NCI-H82 treated with DMSO at 0.1 percent for 48 hours (cell line): ENCODE results near the gene MACC1.
"Not testable (repeated sequence)": the region's sequence is repeated elsewhere in the genome, so short reads cannot be mapped to it uniquely, and the experiment has no call there.

Experiments used
- DNase-seq: peaks from one replicate; lab custom pipeline; 2025; ENCODE audit not compliant: unreplicated experiment; lab: John Stamatoyannopoulos, UW

Gene MACC1

DNA sequence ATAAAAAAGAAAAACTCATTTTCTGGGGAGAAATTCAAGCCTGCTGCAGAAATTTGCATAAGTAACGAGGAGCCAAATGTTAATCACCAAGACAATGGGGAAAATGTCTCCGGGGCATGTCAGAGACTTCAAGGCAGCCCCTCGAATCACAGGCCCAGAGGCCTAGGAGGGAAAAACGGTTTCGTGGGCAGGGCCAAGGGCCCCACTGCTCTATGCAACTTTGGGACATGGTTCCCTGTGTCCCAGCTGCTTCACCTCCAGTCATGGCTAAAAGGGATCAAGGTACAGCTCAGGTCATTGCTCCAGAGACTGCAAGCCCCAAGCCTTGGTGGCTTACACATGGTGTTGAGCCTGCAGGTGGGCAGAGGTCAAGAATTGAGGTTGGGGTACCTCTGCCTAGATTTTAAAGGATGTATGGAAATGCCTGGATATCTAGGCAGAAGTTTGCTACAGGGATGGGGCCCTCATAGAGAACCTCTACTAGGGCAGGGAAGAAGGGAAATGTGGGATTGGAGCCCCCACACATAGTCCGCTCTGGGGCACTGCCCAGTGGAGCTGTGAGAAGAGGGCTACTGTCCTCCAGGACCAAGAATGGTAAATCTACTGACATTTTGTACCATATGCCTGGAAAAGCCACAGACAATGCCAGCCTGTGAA lies 8.4 kb downstream of the MACC1 start:
- DNase-seq, result no peak

DNA sequence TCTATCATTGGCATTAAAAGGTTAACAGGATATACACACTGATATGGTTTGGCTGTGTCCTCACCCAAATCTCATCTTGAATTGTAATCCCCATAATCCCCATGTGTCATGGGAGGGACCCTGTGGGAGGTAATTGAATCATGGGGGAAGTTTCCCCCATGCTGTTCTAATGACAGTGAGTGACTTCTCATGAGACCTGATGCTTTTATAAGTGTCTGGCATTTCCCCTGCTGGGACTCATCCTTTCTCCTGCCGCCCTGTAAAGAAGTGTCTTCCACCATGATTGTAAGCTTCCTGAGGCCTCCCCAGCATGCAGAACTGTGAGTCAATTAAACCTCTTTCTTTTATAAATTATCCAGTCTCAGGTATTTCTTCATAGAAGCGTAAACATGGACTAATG lies 9.4 kb downstream of the MACC1 start:
- not testable (repeated sequence) for DNase-seq

DNA sequence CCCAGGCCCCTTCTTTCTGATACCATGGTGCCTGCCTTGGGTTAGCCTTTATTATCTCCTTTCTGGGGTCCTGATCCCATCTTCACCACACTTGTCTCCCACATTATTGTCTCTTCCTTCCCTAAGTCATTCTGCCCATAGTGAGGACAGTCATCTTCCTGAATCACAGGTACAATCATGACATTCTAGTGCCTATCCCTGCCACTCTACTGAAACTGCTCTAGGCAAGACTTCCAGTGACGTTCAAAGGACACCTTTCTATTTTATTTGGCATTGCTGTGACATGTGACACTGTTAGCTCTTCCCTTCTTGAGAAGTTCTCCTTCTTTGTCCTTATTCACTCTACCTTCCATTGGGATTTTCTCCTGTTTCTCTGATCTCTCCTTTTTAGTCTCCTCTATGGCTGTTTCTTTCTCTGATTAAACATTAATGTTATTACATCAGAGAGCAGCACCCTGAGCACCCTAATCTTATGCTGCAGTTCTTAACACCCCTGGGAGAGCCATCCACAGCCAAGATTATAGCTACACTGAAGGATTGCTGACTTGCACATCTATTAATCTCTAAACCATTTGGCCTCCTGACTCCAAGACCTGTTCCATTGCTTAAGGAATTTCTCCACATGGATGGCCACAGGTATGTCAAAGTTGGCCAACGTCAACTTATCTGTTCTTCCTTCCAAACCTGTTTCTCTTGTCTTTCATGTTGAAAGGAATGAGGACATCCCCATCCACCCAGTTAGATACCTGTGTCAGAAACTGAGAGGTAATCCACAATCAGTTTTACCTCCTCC lies 10.9 kb downstream of the MACC1 start:
- no peak for DNase-seq

DNA sequence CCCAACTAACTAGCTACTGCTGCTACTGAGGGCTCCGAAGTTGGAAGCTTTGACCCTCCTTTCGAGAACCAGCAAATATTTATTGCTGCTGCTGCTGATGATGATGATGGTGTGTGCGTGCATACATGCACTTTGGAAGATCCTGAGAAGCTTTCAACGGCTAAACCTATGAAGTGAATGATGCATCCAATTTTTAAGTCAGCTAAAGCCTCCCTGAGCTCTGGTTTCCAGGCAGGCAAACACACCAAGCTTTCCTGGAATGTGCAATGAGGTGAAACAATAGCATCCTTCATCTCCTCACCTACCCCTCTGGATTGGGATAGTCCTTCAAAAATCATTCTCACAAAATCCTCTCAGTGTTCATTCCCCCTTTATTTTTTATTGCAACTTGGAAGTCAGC lies 13.9 kb downstream of the MACC1 start:
- DNase-seq, result no peak

DNA sequence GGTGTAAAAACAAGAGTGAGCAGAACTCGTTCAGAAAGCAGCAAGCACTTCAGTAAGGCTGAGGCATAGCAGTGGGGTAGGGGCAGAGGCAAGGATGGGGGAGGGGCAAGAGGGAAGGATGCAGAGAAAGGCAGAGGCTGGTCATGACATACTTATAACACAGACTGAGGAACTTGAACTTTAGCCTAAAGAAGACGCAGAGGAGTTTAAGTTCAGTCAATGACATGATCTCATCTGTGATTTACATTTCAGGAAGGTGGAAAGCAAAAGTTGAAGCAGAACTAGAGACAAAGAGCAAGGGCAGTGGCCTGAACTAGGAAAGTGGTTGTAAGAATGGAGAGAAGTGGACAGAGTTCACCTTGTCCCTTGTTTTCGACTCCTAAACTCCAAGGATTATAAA lies 15.8 kb downstream of the MACC1 start:
- no peak for DNase-seq

DNA sequence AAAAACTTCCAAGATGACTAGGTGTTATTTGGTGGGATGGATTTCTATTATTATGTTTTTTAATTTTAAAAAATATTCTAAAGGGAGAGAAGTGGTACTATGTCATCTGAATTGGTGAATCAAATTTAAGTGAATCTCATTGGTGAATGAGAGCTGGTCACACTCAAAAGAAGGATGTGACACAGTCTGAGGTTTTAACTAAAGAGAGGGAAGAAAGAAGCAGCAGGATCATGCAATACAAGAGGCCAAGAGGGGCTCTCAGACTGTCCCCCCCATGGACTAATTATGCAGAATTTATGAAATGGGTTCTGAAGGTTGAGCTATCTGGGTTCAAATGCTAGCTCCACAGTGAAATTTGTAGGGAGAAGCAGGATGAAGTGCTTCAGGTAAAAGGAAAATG lies 16.2 kb downstream of the MACC1 start:
- DNase-seq, result no peak

DNA sequence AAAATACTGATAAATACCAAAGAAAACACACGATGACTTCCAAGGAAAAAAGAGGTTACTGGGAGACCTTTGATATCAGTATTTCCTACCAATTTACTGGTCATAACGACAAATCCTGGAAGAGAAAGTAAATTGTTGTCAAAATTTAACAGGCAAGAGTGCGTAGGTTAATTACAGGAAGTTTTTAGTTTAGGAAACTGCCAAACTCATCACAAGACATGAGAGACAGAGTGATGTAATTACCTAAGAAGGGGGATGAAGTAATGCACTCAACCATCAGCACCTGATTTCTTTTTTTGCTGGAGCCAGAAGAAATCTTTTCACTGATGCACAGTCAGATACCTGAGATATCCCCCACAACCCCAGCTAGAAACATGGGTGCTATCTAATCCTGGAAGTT lies 16.8 kb downstream of the MACC1 start:
- no peak for DNase-seq

DNA sequence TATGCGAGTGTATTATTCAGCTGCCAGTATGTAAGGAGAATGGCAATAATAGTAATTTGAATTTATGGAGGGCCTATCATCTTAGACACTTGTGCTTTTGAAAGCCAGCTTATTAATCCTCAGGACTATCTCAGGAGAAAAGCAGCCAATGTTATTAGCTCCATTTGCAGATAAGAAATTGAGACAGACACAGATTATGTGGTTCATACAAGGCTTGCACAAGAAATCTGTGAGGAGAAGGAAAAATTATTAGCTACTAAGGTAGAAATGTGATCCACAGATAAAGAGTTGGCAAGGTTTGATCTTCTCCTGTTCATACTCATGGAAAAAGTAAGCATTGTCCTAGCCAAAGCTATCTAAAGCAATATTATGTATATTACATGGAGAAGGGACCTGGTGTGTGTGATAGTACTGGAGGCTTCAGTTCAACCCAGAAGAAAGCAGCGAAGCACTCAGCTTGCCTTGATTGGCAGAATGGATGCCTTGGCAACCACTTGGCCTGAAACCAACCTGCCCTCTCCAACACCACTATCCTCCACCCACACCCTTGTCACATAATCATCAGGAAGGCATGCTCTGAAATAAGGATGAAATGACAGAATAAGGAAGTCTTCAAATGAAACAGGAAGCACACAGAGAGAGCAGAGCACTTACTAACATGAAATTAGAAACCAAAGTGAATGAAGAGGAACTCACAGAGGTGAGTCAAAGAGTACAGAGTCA lies 18.0 kb downstream of the MACC1 start:
- DNase-seq, result no peak

DNA sequence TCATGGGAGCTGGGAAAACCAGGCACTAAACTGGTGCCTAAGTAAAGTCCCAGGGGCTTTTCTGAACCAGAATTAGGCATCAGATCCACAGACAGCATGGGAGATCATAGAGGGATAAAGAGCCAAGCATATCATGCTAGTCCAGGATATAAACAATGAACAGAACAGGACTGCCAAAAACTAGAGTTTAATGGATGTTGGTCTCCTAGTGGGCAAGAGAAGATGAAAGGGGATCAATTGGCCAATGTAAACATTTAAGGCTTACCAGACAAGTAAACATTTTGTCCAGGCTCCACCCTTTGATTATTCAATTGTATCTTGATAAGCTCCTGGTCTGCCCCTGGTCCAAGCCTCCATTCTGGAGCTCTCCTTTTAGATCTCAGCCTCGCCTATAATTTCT lies 18.9 kb downstream of the MACC1 start:
- DNase-seq, result no peak

DNA sequence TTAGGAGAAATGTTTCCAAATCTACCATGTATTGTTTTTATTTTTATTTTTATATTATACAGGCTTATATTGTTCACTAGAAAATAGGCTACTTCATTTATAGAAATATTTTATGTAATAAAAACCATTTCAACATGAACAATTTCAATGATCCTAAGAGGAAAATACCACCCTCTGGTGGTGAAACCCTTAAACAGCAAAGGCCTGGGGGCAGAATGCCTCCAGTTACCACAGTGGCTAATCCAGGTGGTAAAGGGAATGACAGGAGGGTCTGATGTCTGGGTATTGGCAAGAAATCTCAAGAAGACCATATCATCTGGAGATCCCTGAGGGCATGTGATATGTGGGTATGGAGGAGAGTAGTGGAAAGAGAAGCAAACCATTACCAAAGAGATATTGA lies 19.3 kb downstream of the MACC1 start:
- no peak for DNase-seq

DNA sequence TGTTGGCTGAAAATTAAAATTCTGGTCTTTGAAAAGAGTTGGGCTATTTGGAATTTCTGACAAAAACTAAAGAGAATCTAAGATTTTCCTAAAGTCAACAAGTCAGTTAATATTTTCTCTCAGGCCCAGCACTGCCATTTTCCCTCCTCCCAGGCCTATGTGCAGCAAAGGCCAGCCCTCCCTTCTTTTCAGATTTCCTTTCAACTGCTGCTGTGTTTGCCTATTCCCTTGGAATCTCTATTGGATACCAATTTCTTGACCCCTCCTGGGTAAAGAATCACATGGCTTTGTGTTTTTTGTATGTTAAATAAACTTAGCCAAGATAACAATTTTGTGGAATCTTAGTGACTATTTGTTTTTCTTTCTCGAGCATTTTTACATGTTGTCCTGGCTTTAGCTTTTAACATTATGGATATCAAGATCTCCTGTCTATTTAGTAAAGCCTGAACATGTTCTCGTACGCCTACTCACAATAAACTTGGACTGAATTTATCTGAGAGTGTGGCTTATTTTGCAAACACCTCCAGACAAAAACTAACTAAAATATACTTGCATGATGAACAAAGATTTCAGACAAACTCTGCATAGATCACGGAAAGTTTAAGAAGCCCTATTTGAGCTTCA lies 19.9 kb downstream of the MACC1 start:
- DNase-seq, result no peak

DNA sequence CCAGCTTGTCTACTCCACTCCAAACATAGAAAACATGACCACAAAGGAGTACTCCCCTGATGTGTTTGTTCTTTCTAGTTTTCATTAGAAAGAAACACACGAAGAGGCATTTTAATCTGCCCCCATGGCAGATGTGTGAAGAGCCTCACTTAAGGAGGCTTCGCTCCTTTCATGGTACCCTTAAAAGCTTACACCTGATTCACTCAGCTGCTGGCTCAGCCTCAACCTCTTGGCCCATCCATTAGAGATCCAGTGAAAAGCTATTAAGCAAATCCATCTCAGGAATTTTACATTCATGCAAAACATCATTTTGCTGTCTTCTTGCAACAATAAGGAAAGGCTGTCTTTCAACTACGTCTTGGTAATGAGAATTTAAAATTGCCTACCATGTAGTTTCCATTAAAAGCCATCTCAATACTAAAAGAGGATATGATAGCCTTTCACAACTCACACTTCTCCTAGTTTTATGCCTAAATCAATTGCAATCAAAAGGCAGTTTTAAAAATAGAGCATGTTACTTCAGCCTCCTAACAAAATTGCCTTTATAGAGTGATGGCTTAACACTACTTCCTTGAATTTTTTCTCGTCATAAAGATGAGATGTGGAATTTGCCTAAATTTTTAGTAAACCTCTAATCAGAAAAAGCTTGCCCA lies 22.7 kb downstream of the MACC1 start:
- no peak for DNase-seq

DNA sequence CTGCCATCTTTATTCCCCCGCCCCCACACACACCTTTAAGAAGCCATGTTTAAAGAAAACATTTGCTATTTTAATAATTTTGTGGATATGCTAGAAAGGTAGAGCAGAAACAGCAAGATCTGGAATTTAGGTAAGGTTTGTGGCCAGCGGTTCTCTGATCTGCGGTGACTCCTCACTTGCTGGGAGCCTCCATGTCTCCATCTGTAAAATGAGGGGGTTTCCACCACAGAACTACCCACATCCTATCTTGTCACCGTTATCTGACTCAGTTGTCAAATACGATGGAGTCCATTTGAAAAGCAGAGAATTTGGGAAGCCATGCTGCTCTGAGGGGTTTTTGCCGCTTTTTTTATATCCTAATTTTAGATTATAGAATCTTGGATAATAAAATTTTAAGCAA lies 23.3 kb downstream of the MACC1 start:
- no peak for DNase-seq

DNA sequence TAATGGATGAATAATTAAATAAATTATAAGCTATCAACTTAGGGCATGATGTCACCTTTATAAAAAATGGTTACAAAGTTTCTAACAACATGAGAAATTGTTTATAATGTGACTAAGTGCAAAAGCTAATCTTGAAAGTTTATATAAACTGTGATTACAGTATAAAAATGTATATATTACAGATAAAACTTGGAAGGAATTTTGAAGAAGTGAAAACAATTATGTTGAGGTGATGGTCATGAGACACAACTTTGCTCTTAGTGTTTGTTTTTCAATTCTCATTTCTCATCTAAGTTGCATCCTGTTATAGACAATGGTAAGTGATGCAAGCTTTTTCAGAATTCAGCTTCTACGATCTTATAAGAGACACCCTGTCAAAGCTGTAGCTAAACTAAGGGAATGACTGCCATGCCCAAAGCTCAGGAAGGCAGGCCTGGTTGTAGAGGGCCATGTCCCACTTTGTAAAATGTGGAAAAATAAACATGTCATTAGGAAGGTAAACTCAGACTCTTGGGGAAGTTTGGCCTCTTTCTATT lies 23.9 kb downstream of the MACC1 start:
- no peak for DNase-seq

DNA sequence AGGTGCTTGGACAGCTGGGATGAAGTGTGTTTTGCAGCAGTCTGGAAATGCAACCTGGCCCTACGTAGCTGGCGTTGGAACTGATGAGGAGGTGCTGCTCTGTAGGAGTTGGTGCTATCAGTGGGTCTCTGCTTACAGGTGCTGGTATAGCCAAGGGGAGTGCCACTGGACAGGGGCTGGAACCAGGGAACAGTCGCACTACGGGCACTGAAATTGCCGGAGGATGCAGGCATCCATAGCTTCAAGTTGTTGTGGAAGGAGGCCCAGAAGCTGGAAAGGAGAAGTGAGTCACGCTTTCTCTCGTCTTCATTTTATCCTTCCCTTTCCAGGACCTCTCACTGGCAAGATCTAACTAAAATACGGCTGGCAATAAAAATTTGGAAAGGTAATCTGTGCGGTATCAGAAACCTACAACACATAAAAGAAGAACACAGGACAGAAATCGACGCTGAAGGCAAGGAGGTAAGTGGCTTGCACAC lies 25.8 kb downstream of the MACC1 start:
- DNase-seq, result no peak

DNA sequence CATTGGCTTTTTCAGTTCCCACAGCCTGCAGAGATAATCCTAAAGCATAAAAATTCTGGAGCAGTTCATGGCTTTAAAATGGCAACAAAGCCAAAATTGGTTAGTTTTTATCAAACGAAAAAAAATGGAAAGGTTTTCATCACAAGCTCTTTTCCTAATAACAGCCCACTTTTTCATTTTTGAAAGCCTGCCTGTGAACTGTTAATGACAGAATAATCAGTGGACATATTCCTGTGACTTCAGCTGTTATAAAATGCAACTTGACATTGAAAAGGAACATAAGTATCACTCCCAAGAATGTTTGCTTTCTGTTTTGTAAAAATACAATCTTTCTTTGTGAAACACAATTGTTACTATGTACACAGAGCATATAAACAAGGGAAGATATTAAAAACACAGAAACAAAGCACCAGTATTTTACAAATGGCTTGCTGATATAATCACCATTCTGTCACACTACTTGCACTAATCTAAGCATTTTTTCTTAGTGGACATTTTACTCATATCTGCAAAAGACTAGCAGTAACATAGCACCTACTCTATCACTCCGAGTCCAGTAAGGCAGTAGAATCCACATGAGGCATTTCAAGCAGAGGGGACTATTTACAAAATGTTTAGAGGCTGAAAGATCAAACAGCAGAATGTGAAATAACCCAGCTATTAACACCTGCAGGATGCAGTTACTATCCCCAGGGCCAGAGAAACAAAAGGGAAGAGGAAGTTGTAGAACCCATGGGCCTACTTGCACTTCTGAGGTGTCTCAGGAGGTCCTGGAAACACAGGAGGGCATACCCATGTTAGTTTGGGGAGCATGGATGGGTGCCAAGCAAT lies 26.4 kb downstream of the MACC1 start:
- no peak for DNase-seq

DNA sequence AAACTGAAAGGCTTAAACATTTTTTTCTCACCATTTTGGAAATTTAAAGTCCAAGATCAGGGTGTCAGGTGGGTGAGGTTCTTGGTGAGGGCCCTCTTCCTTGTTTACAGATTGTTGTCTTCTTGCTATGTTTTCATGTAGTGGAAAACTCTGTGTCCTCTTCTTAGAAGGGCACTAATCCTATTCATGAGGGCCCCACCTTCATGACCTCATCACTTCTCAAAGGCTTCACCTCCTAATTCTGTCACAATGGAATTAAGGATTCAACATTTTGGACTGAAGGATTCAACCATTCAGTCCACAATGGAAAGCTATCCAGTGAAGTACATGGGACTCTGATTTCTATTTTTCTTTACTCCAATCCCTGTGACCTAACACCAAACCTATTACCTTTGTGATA lies 27.3 kb downstream of the MACC1 start:
- no peak for DNase-seq

DNA sequence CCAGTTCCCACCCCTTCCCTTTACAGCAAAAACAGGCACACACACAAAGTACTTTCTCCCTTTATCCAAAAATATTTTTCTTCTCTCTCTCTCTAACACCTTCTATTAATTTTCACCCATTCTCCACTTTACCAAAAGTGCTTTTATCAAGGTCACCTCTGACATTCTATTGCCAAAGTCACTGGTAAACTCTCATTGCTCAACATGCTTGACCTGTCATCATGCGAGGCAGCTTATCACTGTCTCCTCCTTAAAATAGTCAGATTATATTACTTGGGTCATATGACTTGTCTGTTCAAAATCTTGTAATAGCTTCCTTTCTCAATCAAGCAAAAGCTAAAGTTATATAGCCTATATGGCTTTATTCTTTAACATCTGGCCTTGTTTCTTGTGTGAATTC lies 28.6 kb downstream of the MACC1 start:
- no peak for DNase-seq

DNA sequence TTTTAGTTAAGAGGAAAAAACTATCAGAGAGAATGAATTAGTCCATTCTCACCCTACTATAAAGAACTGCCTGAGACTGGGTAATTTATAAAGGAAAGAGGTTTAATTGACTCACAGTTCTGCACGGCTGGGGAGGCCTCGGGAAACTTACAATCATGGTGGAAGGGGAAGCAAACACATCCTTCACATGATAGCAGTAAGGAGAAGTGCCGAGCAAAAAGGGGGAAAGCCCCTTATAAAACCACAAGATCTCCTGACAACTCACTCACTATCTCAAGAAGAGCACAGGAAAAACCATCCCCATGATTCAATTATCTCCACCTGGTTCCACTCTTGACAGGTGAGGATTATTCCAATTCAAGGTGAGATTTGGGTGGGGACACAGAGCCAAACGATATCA lies 29.3 kb downstream of the MACC1 start:
- not testable (repeated sequence) for DNase-seq

DNA sequence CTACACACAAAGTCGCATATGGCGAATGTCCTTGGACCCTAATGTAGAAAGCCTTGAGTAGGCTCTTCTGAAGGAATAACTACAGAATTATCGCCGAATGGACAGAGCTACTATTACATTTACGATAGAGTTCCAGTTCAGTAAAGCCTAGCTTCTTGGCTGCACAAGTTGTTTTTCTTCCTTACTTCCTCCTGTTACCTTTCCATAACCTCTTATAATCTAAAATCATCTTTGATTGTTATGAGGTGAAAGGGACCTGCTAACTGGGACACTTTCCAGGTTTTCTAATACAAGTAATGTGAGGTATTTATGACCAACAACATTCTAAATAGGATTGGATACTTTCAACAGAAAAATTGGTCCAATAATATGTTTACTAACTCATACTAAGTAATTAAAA lies 31.2 kb downstream of the MACC1 start:
- no peak for DNase-seq
